ENCODE results near the gene CNTN4.

DNA sequence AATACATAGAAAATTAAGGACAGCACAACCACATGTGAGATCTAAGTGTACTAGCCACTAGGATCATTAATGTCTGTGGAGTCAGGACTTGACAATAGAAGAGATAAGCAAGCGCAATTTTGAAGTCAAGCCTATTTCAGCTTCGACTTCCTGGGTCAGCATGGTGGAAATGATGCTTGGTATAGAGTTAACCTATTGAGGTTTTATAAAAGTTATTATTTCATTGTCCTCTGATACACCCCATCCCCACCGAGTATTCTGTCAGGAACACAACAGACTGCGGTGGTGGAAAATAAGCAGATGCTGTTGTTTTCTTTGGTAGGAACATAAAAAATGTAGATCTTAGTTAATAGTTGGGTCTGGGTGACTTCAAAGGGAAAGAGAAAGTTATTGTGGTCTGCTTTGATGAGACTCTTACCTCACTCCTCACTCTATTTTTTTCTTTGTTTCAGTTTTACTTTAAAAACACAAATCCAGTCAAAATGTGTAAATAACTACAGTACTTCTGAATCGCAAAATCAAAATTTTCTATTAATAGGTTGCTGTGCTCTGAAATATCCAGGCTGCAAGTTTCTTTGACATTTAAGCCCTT lies 929.4 kb downstream of the CNTN4 start:
- TF ChIP-seq, protein P1, sequence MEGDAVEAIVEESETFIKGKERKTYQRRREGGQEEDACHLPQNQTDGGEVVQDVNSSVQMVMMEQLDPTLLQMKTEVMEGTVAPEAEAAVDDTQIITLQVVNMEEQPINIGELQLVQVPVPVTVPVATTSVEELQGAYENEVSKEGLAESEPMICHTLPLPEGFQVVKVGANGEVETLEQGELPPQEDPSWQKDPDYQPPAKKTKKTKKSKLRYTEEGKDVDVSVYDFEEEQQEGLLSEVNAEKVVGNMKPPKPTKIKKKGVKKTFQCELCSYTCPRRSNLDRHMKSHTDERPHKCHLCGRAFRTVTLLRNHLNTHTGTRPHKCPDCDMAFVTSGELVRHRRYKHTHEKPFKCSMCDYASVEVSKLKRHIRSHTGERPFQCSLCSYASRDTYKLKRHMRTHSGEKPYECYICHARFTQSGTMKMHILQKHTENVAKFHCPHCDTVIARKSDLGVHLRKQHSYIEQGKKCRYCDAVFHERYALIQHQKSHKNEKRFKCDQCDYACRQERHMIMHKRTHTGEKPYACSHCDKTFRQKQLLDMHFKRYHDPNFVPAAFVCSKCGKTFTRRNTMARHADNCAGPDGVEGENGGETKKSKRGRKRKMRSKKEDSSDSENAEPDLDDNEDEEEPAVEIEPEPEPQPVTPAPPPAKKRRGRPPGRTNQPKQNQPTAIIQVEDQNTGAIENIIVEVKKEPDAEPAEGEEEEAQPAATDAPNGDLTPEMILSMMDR (IDR thresholded peaks at IDR 0.05), result no peak
- no peak for TF ChIP-seq POLR2A (IDR thresholded peaks at IDR 0.05)

Data from right lobe of liver (tissue), 4 donors.